Body of pancreas (tissue), 4 donors: Measurements from ENCODE around the gene LSM10. TPM values are rescaled to one million over a fixed set of nuclear protein-coding genes. Genes with fewer than 3 reads are reported as not detected.

Experiments
- ATAC-seq: fragments of 150-250 bp; one replicate; pipeline ENCODE4 v1.9.1; 2016
- DNase-seq, 4 donors: peaks; one replicate each; pipeline ENCODE4 v3.0.0-alpha.2; 2019
- H3K27ac ChIP-seq, 4 donors: fragments of 200-600 bp; sonication (generic); 1 replicate in 3 of 4; 2 replicates in 1 of 4; pipeline versions ENCODE4 v1.5.1 to v1.6.1; 2016 to 2019; ENCODE audit warnings: mild to moderate bottlenecking in 1 of 4, mixed read lengths in 1 of 4, moderate library complexity in 1 of 4
- H3K27me3 ChIP-seq, 2 donors: fragments of 200-600 bp; sonication (generic); one replicate each; pipeline ENCODE4 v1.6.0; 2016; ENCODE audit warnings: mild to moderate bottlenecking in 1 of 2
- H3K36me3 ChIP-seq, 2 donors: fragments of 200-600 bp; sonication (generic); replicated peaks in 1 of 2; 2 replicates each; pipeline ENCODE4 v1.5.1; 2016; ENCODE audit warnings: low read depth in 2 of 2; ENCODE audit not compliant: insufficient read depth in 1 of 2
- H3K4me1 ChIP-seq: fragments of 200-600 bp; sonication (generic); one replicate; pipeline ENCODE4 v1.6.0; 2016
- H3K4me3 ChIP-seq, 2 donors: fragments of 200-600 bp; sonication (generic); 1 replicate in 1 of 2; 2 replicates in 1 of 2; pipeline ENCODE4 v1.5.1; 2016 to 2019
- H3K9me3 ChIP-seq, 3 donors: fragments of 200-600 bp; sonication (generic); 1 replicate in 2 of 3; 2 replicates in 1 of 3; pipeline ENCODE4 v1.5.1; 2016
- POLR2A ChIP-seq, 3 donors: fragments of 450-650 bp; IDR thresholded peaks; one replicate each; pipeline ENCODE4 v1.6.1; 2016; ENCODE audit warnings: antibody characterized with exemption in 3 of 3, mild to moderate bottlenecking in 2 of 3
- WGBS, 2 donors: methylation state at CpG; one replicate each; pipeline ENCODE4 v1.1.5; 2017; 5-methylcytosine and 5-hydroxymethylcytosine counted together
- intact Hi-C: fragments of 100-400 bp; cut with DNase I; formaldehyde crosslinking; loops from one replicate; pipeline ENCODE4 v1.15.1; 2023
- total RNA-seq, 2 donors: library from RNA; depleted of rRNA; stranded (reverse); fragments of >200 nt; gene quantifications; one replicate each; pipeline ENCODE4 v1.1.0, GENCODE V29; 2016
- TF ChIP-seq, protein P1 (sequence below), 7 experiments: fragments of 450-650 bp in 4 of 7; fragments of 200-600 bp in 3 of 7; sonication (generic) in 3 of 7; IDR thresholded peaks; one replicate each; pipeline ENCODE4 v1.5.1; 2016 to 2019; ENCODE audit warnings: antibody characterized with exemption in 7 of 7

Gene LSM10
- total RNA-seq, 2 donors from 2014 or later: 12.2 to 21.8 TPM

DNA sequence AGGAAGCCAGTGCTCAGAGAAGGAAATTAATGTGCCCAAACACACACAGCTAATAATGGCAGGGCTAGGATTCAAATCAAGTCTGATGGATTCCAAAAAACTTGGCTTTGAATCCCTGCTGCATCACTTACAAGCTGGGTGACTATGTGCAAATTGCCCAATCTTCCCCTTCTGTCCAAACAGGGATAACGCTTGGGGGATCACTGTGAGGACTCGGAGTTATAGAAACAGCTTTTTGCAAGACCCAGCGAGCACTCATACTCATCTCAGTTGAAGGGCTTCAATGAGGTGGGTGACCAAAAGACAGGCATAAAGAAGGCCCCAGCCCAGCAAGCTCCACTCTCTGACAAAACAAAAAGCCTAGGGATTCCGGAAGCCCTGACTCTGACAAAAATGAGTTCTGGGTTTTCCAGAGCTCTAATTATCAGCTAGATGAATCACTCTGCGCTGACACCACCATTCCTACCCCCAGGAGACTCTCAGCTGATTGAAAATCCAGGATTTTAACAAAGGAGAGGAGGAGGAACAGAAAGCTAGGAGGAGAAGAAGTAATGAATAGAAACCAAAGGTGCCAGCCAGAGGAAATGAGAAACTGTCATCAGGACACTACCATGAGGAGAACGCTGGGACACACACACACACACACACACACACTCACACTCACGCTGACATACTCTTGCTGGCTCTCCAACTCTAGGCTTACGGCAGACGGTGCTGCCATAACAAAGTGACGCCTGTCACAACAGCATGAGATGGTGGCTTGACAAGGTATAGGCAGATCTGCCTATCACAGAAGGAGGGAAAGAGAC lies 10.4 kb downstream of the LSM10 start:
- H3K36me3 ChIP-seq: peaks cover 0 to 4% of the 10 kb centered on the region in 2 donors
- WGBS, 2 donors: 65 to 79% methylated on average over 10 of the region's 10 CpGs
- no peaks in the 10 kb centered on the region for H3K9me3 ChIP-seq
- H3K4me1 ChIP-seq: peaks cover 36% of the 10 kb centered on the region
- ATAC-seq (no peak), DNase-seq (no peak)
- peak overlapping the region; percentile 99 to 100 (median 99) for H3K27ac ChIP-seq
- H3K4me3 ChIP-seq: no peak overlapping the region
- intact Hi-C loops: no loop called here
- TF ChIP-seq, protein P1, sequence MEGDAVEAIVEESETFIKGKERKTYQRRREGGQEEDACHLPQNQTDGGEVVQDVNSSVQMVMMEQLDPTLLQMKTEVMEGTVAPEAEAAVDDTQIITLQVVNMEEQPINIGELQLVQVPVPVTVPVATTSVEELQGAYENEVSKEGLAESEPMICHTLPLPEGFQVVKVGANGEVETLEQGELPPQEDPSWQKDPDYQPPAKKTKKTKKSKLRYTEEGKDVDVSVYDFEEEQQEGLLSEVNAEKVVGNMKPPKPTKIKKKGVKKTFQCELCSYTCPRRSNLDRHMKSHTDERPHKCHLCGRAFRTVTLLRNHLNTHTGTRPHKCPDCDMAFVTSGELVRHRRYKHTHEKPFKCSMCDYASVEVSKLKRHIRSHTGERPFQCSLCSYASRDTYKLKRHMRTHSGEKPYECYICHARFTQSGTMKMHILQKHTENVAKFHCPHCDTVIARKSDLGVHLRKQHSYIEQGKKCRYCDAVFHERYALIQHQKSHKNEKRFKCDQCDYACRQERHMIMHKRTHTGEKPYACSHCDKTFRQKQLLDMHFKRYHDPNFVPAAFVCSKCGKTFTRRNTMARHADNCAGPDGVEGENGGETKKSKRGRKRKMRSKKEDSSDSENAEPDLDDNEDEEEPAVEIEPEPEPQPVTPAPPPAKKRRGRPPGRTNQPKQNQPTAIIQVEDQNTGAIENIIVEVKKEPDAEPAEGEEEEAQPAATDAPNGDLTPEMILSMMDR (IDR thresholded peaks at IDR 0.05): no peak
- no peak for TF ChIP-seq POLR2A (IDR thresholded peaks at IDR 0.05)
- H3K27me3 ChIP-seq: no peaks in the 10 kb centered on the region

DNA sequence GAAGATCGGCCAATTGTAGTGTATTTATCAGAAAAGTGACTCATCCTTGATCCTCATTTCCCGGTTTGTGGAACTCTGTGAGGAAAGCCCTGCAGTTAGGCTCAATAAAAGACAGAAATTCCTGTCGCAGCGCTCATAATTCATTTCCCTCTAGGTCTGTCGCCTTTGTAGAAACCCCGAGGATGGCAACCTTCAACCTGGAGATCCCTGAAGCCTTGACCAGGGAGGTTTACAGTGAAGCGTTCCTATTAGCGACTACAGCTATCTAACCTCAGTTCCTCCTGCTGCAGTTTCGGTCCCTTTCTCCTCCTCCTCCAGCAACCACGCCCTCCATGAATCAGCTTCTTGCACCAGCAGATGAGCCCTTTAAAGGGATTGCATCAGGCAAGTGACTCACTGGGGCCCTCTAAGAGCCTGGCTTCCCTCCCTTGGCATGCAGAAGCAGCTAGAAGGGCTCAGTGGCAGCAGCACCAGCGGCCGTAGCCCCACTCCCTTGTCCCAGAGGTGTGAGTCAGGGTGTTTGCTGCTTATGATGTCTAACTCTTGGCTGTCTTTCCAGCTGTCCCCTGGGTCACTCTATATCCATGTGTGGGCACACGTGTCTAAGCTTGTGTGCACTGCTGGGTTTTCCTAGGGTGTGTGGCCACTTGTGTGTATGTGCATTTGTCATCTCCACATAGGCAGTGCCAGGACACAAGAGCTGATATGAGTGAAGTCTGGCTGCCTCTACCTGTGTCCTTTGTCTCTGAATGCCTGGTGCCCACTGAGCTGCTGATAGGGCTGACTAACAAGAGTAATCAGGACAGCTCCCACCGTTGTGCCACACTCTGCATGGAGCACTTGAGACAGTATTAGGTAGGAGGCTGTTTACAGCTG lies 11.2 kb downstream of the LSM10 start:
- peak; percentile 87 to 98 (median 92) for DNase-seq
- H3K27ac ChIP-seq: peak overlapping the region; percentile 99 to 100 (median 99)
- no peaks in the 10 kb centered on the region for H3K27me3 ChIP-seq
- peak; percentile 68 for ATAC-seq
- 0% methylated on average over 12 to 14 of the region's 14 CpGs for WGBS, 2 donors
- TF ChIP-seq POLR2A (IDR thresholded peaks at IDR 0.05): peak; percentile 78 to 90 (median 89)
- TF ChIP-seq, protein P1 (IDR thresholded peaks at IDR 0.05): no peak
- peaks cover 44% of the 10 kb centered on the region for H3K4me1 ChIP-seq
- intact Hi-C loops: no loop called here
- H3K9me3 ChIP-seq: no peaks in the 10 kb centered on the region
- H3K36me3 ChIP-seq: no peaks in the 10 kb centered on the region
- peak overlapping the region; percentile 6 for H3K4me3 ChIP-seq

GRCh38 chr1:36385410-36386264 lies 12.1 kb downstream of the LSM10 start, which contains the start of gene STK40:
STK40 (minus strand) TSS chr1:36385924; CDS start chr1:36361332, 24,592 bp downstream.
- no peaks in the 10 kb centered on the region for H3K9me3 ChIP-seq
- no peaks in the 10 kb centered on the region for H3K36me3 ChIP-seq
- intact Hi-C loops: no loop called here
- peak within 1 kb of the TSS; percentile 71 to 97 for H3K4me3 ChIP-seq
- TF ChIP-seq POLR2A (IDR thresholded peaks at IDR 0.05): peak in 2 of 3 donors; percentile 56 to 92
- TF ChIP-seq, protein P1 (IDR thresholded peaks at IDR 0.05): no peak
- ATAC-seq (peak; percentile 85), DNase-seq (peak; percentile 98 to 99 (median 99))
- WGBS, 2 donors: 0 to 1% methylated on average over 15 to 41 of the region's 82 CpGs
- peak within 1 kb of the TSS; percentile 99 to 100 (median 99) for H3K27ac ChIP-seq
- H3K4me1 ChIP-seq: peaks cover 53% of the 10 kb centered on the region
- no peaks in the 10 kb centered on the region for H3K27me3 ChIP-seq

DNA sequence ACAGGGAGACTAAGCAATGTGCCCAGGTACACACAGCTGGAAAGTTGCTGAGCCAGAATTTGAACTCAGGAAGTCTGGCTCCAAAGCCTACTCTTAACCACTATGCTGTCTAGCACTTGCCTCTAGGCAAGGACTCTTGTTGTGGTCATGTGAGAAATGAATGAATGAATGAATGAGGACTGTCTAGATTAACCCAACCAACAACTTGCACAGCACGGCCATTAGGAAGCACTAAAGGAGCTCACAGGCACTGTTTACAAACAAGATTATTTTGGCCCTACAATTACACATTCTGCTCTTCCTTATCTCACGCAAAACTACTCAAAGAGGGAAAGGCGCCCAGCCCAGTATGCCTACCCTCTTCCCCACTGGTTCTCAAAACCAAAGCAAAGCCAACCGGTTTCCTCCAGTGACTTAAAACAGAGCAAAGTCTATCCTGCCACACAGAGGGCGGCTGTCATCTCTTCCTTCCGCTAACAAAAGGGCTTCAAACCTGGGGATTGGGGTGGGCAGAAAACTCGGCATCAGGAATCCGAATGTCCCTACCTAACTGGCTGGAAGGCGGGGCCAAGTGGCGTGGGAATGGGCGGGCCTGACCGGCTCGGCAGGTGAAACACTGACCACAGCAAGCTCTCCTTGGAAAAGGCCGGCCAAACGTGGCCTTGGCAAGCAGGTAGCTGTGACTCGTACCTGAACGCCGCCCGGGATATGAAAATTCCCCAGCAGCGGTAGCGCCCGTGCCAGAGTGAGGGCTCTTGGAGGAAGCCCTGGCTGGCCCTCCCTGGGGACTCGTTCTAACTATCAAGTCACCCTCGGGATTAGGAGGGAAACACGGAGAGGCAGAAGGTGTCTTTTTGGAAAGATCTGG lies 12.9 kb downstream of the LSM10 start:
- DNase-seq (peak; percentile 92 to 96 (median 95)), ATAC-seq (peak; percentile 47)
- Histone ChIP-seq H3K4me1 (peaks cover 62% of the 10 kb centered on the region), H3K4me3 (peak overlapping the region; percentile 71 to 97), H3K9me3 (no peaks in the 10 kb centered on the region), H3K27ac (peak overlapping the region; percentile 99 to 100 (median 99)), H3K27me3 (no peaks in the 10 kb centered on the region), H3K36me3 (no peaks in the 10 kb centered on the region)
- TF ChIP-seq POLR2A (IDR thresholded peaks at IDR 0.05): peak; percentile 88 to 97 (median 95)
- TF ChIP-seq, protein P1 (IDR thresholded peaks at IDR 0.05): no peak
- WGBS, 2 donors: 0 to 3% methylated on average over 11 to 25 of the region's 25 CpGs
- intact Hi-C loops: no loop called here
